ENCODE results near the gene PCMT1.
"Not testable (repeated sequence)": the region's sequence is repeated elsewhere in the genome, so short reads cannot be mapped to it uniquely, and the experiment has no call there.

PCMT1 gene

GRCh38 chr6:149845549-149845948 lies 96.0 kb downstream of the PCMT1 start:
- DNase-seq (ENCODE audit: insufficient read length, low spot score) (no peak), FAIRE-seq (no peak)
- TF ChIP-seq CTCF (IDR thresholded peaks at IDR 0.05; ENCODE audit: insufficient read depth, missing control alignments): no peak

- TF ChIP-seq CTCF (IDR thresholded peaks at IDR 0.05; ENCODE audit: insufficient read depth, missing control alignments): no peak
- FAIRE-seq (no peak), DNase-seq (ENCODE audit: insufficient read length, low spot score) (no peak)
Measured at GRCh38 chr6:149846321-149846720, 96.8 kb downstream of the PCMT1 start.

GRCh38 chr6:149847939-149848267 lies 98.4 kb downstream of the PCMT1 start:
- no peak for TF ChIP-seq CTCF (IDR thresholded peaks at IDR 0.05; ENCODE audit: insufficient read depth, missing control alignments)
- no peak for DNase-seq (ENCODE audit: insufficient read length, low spot score)
- no peak for FAIRE-seq

- FAIRE-seq; DNase-seq (ENCODE audit: insufficient read length, low spot score): not testable (repeated sequence)
Measured at GRCh38 chr6:149848343-149848742, 98.8 kb downstream of the PCMT1 start.

- TF ChIP-seq CTCF (IDR thresholded peaks at IDR 0.05; ENCODE audit: insufficient read depth, missing control alignments): no peak
- DNase-seq (ENCODE audit: insufficient read length, low spot score) (no peak), FAIRE-seq (no peak)
Measured at GRCh38 chr6:149851461-149852110, 102.0 kb downstream of the PCMT1 start.

GRCh38 chr6:149852180-149852579 lies 102.6 kb downstream of the PCMT1 start:
- no peak for DNase-seq (ENCODE audit: insufficient read length, low spot score)
- TF ChIP-seq CTCF (IDR thresholded peaks at IDR 0.05; ENCODE audit: insufficient read depth, missing control alignments): no peak
- no peak for FAIRE-seq

GRCh38 chr6:149852881-149853280 lies 103.3 kb downstream of the PCMT1 start:
- FAIRE-seq (no peak), DNase-seq (ENCODE audit: insufficient read length, low spot score) (no peak)
- TF ChIP-seq CTCF (IDR thresholded peaks at IDR 0.05; ENCODE audit: insufficient read depth, missing control alignments): no peak

- not testable (repeated sequence) for DNase-seq (ENCODE audit: insufficient read length, low spot score); FAIRE-seq
Measured at GRCh38 chr6:149854017-149854416, 104.5 kb downstream of the PCMT1 start.
